GM12878 (cell line): ENCODE measurements around the gene TMPRSS7. TPM values are rescaled to one million over a fixed set of nuclear protein-coding genes. Genes with fewer than 3 reads are reported as not detected.

Experiments used
- ATAC-seq: fragments of 200-7000 bp; cut with Tn5 transposase; 3 replicates; pipeline ENCODE4 v1.9.1; 2020; ENCODE audit warnings: mild to moderate bottlenecking, moderate library complexity
- BruUV-seq: library from RNA; stranded (reverse); fragments of 400-500 nt; replicated peaks from 2 replicates; lab custom pipeline; 2021; lab: Mats Ljungman, UMichigan
- CTCF ChIA-PET: fragments of 300-600 bp; sonication (Branson Sonifier 250); formaldehyde crosslinking; extraction: SDS; loops from one replicate; lab custom pipeline; 2021; ENCODE audit warnings: inconsistent platforms; lab: Yijun Ruan, JAX
- POLR2A ChIA-PET: fragments of 350-600 bp; formaldehyde crosslinking; extraction: SDS; loops from one replicate; lab custom pipeline; 2021; ENCODE audit warnings: inconsistent platforms; lab: Charles Lee
- RAD21 ChIA-PET: fragments of 300-600 bp; sonication (Branson Sonifier 250); formaldehyde crosslinking; loops from one replicate; lab custom pipeline; 2023; ENCODE audit warnings: antibody characterized with exemption; ENCODE audit not compliant: unreplicated experiment; lab: Charles Lee
- SMC1A ChIA-PET: fragments of 300-600 bp; sonication (Branson Sonifier 250); formaldehyde crosslinking; loops from one replicate; lab custom pipeline; 2023; ENCODE audit not compliant: unreplicated experiment, uncharacterized antibody; lab: Charles Lee
- DNase-seq: peaks from one replicate; pipeline ENCODE4 v3.0.0-alpha.2; 2011; ENCODE audit warnings: low read depth, low spot score
- FAIRE-seq: peaks from 3 replicates; lab custom pipeline; 2011; peaks lifted over from hg19 to GRCh38; lab: Jason Lieb, UNC
- H2AFZ ChIP-seq: 2 replicates; pipeline ENCODE4 v1.6.0; 2011; ENCODE audit warnings: low read depth, low read length, control low read depth; ENCODE audit not compliant: control insufficient read depth
- H3K27ac ChIP-seq: 2 replicates; pipeline ENCODE4 v1.5.1; 2011; ENCODE audit warnings: control low read depth; ENCODE audit not compliant: control insufficient read depth, insufficient read depth
- H3K27me3 ChIP-seq, 2 experiments: replicated peaks in 1 of 2; 2 replicates each; pipeline versions ENCODE4 v1.6.0 to v1.6.1; 2011; ENCODE audit warnings: low read length in 1 of 2; ENCODE audit not compliant: control insufficient read depth in 2 of 2, insufficient read depth in 2 of 2
- H3K36me3 ChIP-seq, 2 experiments: 2 replicates each; pipeline ENCODE4 v1.5.1; 2011; ENCODE audit warnings: low read length in 1 of 2; ENCODE audit not compliant: control insufficient read depth in 2 of 2, insufficient read depth in 2 of 2
- H3K4me1 ChIP-seq: 2 replicates; pipeline ENCODE4 v1.6.1; 2011; ENCODE audit warnings: mild to moderate bottlenecking, low read length, moderate library complexity, mixed read lengths; ENCODE audit not compliant: control insufficient read depth, insufficient read depth
- H3K4me2 ChIP-seq: 2 replicates; pipeline ENCODE4 v1.6.0; 2011; ENCODE audit warnings: control low read depth; ENCODE audit not compliant: control insufficient read depth, insufficient read depth
- H3K4me3 ChIP-seq: fragments of 200-600 bp; sonication (generic); 2 replicates; pipeline ENCODE4 v1.5.1; 2016
- H3K79me2 ChIP-seq: 2 replicates; pipeline ENCODE4 v1.6.0; 2011; ENCODE audit warnings: low read length; ENCODE audit not compliant: control insufficient read depth, insufficient read depth
- H3K9ac ChIP-seq: 2 replicates; pipeline ENCODE4 v1.8.0; 2011; ENCODE audit warnings: low read length, control low read depth, mixed read lengths; ENCODE audit not compliant: control insufficient read depth, insufficient read depth
- H3K9me3 ChIP-seq: replicated peaks from 3 replicates; pipeline ENCODE4 v1.5.1; 2011; ENCODE audit warnings: mild to moderate bottlenecking, low read length; ENCODE audit not compliant: control insufficient read depth, insufficient read depth
- H4K20me1 ChIP-seq: 2 replicates; pipeline ENCODE4 v1.6.0; 2011; ENCODE audit not compliant: control insufficient read depth, insufficient read depth
- BACH1 ChIP-seq: fragments of 450-650 bp; IDR thresholded peaks from 2 replicates; pipeline ENCODE4 v1.6.1; 2017; ENCODE audit warnings: mild to moderate bottlenecking, borderline replicate concordance
- CHD1 ChIP-seq: IDR thresholded peaks from 2 replicates; pipeline ENCODE4 v1.6.1; 2012; ENCODE audit warnings: low read depth, low read length, improper control_type of control experiment
- IKZF1 ChIP-seq: fragments of 450-650 bp; conservative IDR thresholded peaks from 2 replicates; pipeline ENCODE4 v1.6.1; 2017; ENCODE audit warnings: antibody characterized with exemption, mild to moderate bottlenecking
- MEF2A ChIP-seq: IDR thresholded peaks from 2 replicates; pipeline ENCODE4 v1.6.1; 2011; ENCODE audit warnings: low read depth, mild to moderate bottlenecking, low read length, moderate library complexity; ENCODE audit not compliant: insufficient read depth
- MTA2 ChIP-seq: fragments of 450-650 bp; IDR thresholded peaks from 2 replicates; pipeline ENCODE4 v1.6.1; 2016; ENCODE audit warnings: low read depth, mild to moderate bottlenecking, moderate library complexity
- MYC ChIP-seq: IDR thresholded peaks from 2 replicates; pipeline ENCODE4 v1.6.1; 2011; ENCODE audit warnings: mild to moderate bottlenecking, low read length, moderate library complexity, inconsistent platforms; ENCODE audit not compliant: insufficient read depth, insufficient replicate concordance, insufficient read length, severe bottlenecking
- SPI1 ChIP-seq: IDR thresholded peaks from 2 replicates; pipeline ENCODE4 v1.6.1; 2011; ENCODE audit warnings: low read depth, mild to moderate bottlenecking, low read length, moderate library complexity, borderline replicate concordance; ENCODE audit not compliant: insufficient read depth
- SUZ12 ChIP-seq: fragments of 200-600 bp; sonication (generic); IDR thresholded peaks from one replicate; pipeline ENCODE4 v1.6.1; 2018; ENCODE audit warnings: antibody characterized with exemption, mild to moderate bottlenecking; ENCODE audit not compliant: unreplicated experiment
- TAF1 ChIP-seq: IDR thresholded peaks from 2 replicates; pipeline ENCODE4 v1.6.1; 2011; ENCODE audit warnings: mild to moderate bottlenecking, low read depth, low read length, borderline replicate concordance
- TCF3 ChIP-seq: IDR thresholded peaks from 2 replicates; pipeline ENCODE4 v1.6.1; 2012; ENCODE audit warnings: low read depth, mild to moderate bottlenecking, low read length, borderline replicate concordance; ENCODE audit not compliant: insufficient read depth
- TCF7 ChIP-seq: IDR thresholded peaks from 2 replicates; pipeline ENCODE4 v1.6.1; 2014; ENCODE audit warnings: antibody characterized with exemption, borderline replicate concordance
- YBX1 ChIP-seq: fragments of 450-650 bp; IDR thresholded peaks from 2 replicates; pipeline ENCODE4 v1.6.1; 2016; ENCODE audit warnings: antibody characterized with exemption
- ZNF274 ChIP-seq: IDR thresholded peaks from one replicate; pipeline ENCODE4 v1.8.0; 2011; ENCODE audit not compliant: insufficient read length, insufficient read depth
- ZNF384 ChIP-seq: IDR thresholded peaks from 2 replicates; pipeline ENCODE4 v1.6.1; 2012; ENCODE audit warnings: low read depth, mild to moderate bottlenecking, low read length, improper control_type of control experiment, borderline replicate concordance
- WGBS: methylation state at CpG from one replicate; pipeline ENCODE4 v1.1.6; 2016; ENCODE audit warnings: low lambda C conversion rate; ENCODE audit not compliant: insufficient replicate concordance, insufficient coverage; ENCODE audit errors: missing lambda C conversion rate; 5-methylcytosine and 5-hydroxymethylcytosine counted together
- in situ Hi-C: fragments of 300-500 bp; cut with MboI; formaldehyde crosslinking; loops from 9 replicates; pipeline ENCODE4 v1.14.3; 2018; ENCODE audit warnings: mixed read lengths
- intact Hi-C: fragments of 100-400 bp; cut with micrococcal nuclease; formaldehyde crosslinking; loops from one replicate; pipeline ENCODE4 v1.14.2; 2022; ENCODE audit not compliant: unreplicated experiment
- polyA plus RNA-seq, 11 experiments: library from polyadenylated mRNA; depleted of rRNA in 4 of 11; unstranded in 6 of 11; stranded (reverse) in 5 of 11; fragments of >200 nt; fragmentation: Nextera tagmentation in 4 of 11; fragmentation: Illumina TruSeq in 1 of 11; extraction: Ambion mirVana in 4 of 11; extraction: Trizol in 1 of 11; gene quantifications; 1 replicate in 1 of 11; 2 replicates in 10 of 11; pipeline versions ENCODE4 v1.2.1 to v1.2.3, GENCODE V29; 2011 to 2016; ENCODE audit warnings: inconsistent platforms in 2 of 11, missing spikeins in 2 of 11, low read depth in 1 of 11
- total RNA-seq, 4 experiments: library from RNA; depleted of rRNA in 3 of 4; stranded (reverse); fragments of >200 nt in 3 of 4; fragmentation: Illumina TruSeq in 1 of 4; extraction: Trizol in 1 of 4; gene quantifications; 2 replicates each; pipeline versions ENCODE4 v1.2.1 to v1.2.3, GENCODE V29; 2013 to 2021
- TF ChIP-seq, protein P1 (sequence below), 3 experiments: IDR thresholded peaks in 2 of 3; conservative IDR thresholded peaks in 1 of 3; 2 replicates each; pipeline ENCODE4 v1.5.1; 2011; ENCODE audit warnings: low read depth in 3 of 3, low read length in 3 of 3, mild to moderate bottlenecking in 3 of 3, control low read depth in 2 of 3, moderate library complexity in 2 of 3, inconsistent platforms in 1 of 3, mixed read lengths in 1 of 3; ENCODE audit not compliant: control insufficient read depth in 2 of 3, insufficient read depth in 1 of 3; ENCODE audit errors: extremely low read depth in 1 of 3
- TF ChIP-seq, protein P2 (sequence below): fragments of 450-650 bp; IDR thresholded peaks from 2 replicates; pipeline ENCODE4 v1.6.1; 2017; ENCODE audit warnings: mild to moderate bottlenecking, moderate library complexity
- TF ChIP-seq, protein P3 (sequence below): IDR thresholded peaks from 2 replicates; pipeline ENCODE4 v1.6.1; 2012; ENCODE audit warnings: low read depth, low read length, improper control_type of control experiment

The TMPRSS7 gene
- total and polyA plus RNA-seq, 10 of the 15 experiments (the other 5 are each of a cell fraction or from before 2014, with no cell fraction given): 0.03 TPM; not detected in 9

DNA sequence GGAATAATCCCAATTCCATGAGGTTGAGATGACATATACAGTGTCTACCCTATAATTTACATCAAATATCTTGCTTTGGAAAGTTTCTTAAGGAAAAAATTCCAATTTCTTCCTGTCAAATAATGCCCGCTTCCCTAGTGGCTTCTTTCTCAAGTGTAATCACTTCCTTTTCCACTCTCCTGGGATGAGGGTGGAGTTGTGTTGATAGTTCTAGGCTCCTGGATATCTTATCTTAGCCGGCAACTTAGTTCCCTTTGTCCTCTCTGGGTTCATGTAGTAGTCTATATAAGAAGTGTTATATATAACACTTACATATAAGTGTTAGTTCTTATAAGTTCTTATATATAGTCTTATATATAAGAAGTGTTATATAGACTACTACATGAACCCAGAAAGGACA lies 24.9 kb upstream of the TMPRSS7 start:
- Histone ChIP-seq H3K4me1 (no peaks in the 10 kb centered on the region), H3K4me3 (no peak overlapping the region), H3K27me3 (no peaks in the 10 kb centered on the region; a peak in 1 of 4 replicates), H3K79me2 (no peaks in the 10 kb centered on the region), H4K20me1 (no peaks in the 10 kb centered on the region), H3K9ac (no peak overlapping the region), H3K4me2 (no peak overlapping the region), H3K36me3 (no peaks in the 10 kb centered on the region), H3K9me3 (no peaks in the 10 kb centered on the region), H3K27ac (no peak overlapping the region), H2AFZ (no peak overlapping the region)
- POLR2A ChIA-PET: no interaction called here
- SMC1A ChIA-PET: interaction anchor here (1.2 to 15.1 kb wide), 3 partner anchors 15 to 291 kb away, joined by 3 to 417 read pairs (median 3); partner anchors contain the start of gene TAGLN3
- ATAC-seq (no peak), FAIRE-seq (no peak), DNase-seq (no peak)
- in situ Hi-C loops (no loop called here), intact Hi-C loops (no loop called here)
- CTCF ChIA-PET: interaction anchor here (2.4 to 10.9 kb wide), 3 partner anchors 17 to 341 kb away, joined by 7 to 467 read pairs (median 90); partner anchors contain the start of gene TAGLN3
- RAD21 ChIA-PET: interaction anchor here (6.0 kb wide), 1 partner anchor 18 kb away, joined by 158 read pairs; no protein-coding TSS in a partner anchor
- no TSS peak for BruUV-seq
- 66% methylated on average over 2 of the region's 2 CpGs for WGBS
- TF ChIP-seq IKZF1 (no peak), TCF7 (no peak), ZNF274 (no peak), BACH1 (no peak), YBX1 (no peak), SPI1 (no peak), MYC (no peak), MTA2 (no peak), CHD1 (no peak), ZNF384 (no peak), TAF1 (no peak), TCF3 (no peak), MEF2A (no peak), SUZ12 (no peak)
- TF ChIP-seq, protein P1, sequence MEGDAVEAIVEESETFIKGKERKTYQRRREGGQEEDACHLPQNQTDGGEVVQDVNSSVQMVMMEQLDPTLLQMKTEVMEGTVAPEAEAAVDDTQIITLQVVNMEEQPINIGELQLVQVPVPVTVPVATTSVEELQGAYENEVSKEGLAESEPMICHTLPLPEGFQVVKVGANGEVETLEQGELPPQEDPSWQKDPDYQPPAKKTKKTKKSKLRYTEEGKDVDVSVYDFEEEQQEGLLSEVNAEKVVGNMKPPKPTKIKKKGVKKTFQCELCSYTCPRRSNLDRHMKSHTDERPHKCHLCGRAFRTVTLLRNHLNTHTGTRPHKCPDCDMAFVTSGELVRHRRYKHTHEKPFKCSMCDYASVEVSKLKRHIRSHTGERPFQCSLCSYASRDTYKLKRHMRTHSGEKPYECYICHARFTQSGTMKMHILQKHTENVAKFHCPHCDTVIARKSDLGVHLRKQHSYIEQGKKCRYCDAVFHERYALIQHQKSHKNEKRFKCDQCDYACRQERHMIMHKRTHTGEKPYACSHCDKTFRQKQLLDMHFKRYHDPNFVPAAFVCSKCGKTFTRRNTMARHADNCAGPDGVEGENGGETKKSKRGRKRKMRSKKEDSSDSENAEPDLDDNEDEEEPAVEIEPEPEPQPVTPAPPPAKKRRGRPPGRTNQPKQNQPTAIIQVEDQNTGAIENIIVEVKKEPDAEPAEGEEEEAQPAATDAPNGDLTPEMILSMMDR (IDR thresholded peaks at IDR 0.05 in 2 of 3, conservative IDR thresholded peaks at IDR 0.05 in 1 of 3; ENCODE audit: control insufficient read depth in 2 of 3, extremely low read depth in 1 of 3, insufficient read depth in 1 of 3, low read depth in 3 of 3, low read length in 3 of 3): no peak
- TF ChIP-seq, protein P2, sequence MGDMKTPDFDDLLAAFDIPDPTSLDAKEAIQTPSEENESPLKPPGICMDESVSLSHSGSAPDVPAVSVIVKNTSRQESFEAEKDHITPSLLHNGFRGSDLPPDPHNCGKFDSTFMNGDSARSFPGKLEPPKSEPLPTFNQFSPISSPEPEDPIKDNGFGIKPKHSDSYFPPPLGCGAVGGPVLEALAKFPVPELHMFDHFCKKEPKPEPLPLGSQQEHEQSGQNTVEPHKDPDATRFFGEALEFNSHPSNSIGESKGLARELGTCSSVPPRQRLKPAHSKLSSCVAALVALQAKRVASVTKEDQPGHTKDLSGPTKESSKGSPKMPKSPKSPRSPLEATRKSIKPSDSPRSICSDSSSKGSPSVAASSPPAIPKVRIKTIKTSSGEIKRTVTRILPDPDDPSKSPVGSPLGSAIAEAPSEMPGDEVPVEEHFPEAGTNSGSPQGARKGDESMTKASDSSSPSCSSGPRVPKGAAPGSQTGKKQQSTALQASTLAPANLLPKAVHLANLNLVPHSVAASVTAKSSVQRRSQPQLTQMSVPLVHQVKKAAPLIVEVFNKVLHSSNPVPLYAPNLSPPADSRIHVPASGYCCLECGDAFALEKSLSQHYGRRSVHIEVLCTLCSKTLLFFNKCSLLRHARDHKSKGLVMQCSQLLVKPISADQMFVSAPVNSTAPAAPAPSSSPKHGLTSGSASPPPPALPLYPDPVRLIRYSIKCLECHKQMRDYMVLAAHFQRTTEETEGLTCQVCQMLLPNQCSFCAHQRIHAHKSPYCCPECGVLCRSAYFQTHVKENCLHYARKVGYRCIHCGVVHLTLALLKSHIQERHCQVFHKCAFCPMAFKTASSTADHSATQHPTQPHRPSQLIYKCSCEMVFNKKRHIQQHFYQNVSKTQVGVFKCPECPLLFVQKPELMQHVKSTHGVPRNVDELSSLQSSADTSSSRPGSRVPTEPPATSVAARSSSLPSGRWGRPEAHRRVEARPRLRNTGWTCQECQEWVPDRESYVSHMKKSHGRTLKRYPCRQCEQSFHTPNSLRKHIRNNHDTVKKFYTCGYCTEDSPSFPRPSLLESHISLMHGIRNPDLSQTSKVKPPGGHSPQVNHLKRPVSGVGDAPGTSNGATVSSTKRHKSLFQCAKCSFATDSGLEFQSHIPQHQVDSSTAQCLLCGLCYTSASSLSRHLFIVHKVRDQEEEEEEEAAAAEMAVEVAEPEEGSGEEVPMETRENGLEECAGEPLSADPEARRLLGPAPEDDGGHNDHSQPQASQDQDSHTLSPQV: no peak
- TF ChIP-seq, protein P3, sequence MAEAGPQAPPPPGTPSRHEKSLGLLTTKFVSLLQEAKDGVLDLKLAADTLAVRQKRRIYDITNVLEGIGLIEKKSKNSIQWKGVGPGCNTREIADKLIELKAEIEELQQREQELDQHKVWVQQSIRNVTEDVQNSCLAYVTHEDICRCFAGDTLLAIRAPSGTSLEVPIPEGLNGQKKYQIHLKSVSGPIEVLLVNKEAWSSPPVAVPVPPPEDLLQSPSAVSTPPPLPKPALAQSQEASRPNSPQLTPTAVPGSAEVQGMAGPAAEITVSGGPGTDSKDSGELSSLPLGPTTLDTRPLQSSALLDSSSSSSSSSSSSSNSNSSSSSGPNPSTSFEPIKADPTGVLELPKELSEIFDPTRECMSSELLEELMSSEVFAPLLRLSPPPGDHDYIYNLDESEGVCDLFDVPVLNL: no peak
